Measurements from ENCODE around the gene PAN3.
A peak's percentile ranks its signal among the peaks of the same experiment; 100 is the strongest.

PAN3 gene

GRCh38 chr13:28342251-28342650, 203.9 kb downstream of the PAN3 start:
- H3K36me3 ChIP-seq (ENCODE audit: control insufficient read depth in 2 of 2, insufficient read depth in 1 of 2, low read length in 2 of 2), result no peaks in the 10 kb centered on the region
- no peaks in the 10 kb centered on the region for H3K9me3 ChIP-seq (ENCODE audit: control insufficient read depth, insufficient read depth, low read depth, low read length)
- H3K4me1 ChIP-seq (ENCODE audit: control insufficient read depth, insufficient read depth, low read length), result peaks cover 7% of the 10 kb centered on the region
- POLR2A ChIA-PET, result no interaction called here
- no peak overlapping the region for H3K4me3 ChIP-seq (ENCODE audit: low read depth, low read length)
- CTCF ChIA-PET, result interaction anchor here (0.6 kb wide), 1 partner anchor 10 kb away, joined by 3 read pairs; no protein-coding TSS in a partner anchor
- H3K27ac ChIP-seq (ENCODE audit: extremely low read depth, low read depth, low read length), result no peak overlapping the region
- TF ChIP-seq ZNF184 (tag by site-specific recombination; IDR thresholded peaks at IDR 0.05), result no peak
- TF ChIP-seq ZNF624 (tag by site-specific recombination; IDR thresholded peaks at IDR 0.05), result no peak
- no peak for TF ChIP-seq ZNF518A (tag by site-specific recombination; conservative IDR thresholded peaks at IDR 0.05; ENCODE audit: low read depth)
- TF ChIP-seq ZNF510 (tag by site-specific recombination; IDR thresholded peaks at IDR 0.05; ENCODE audit: insufficient replicate concordance), result no peak
- TF ChIP-seq ZSCAN18 (tag by site-specific recombination; IDR thresholded peaks at IDR 0.05), result no peak
- no peak for TF ChIP-seq ZBTB21 (tag by site-specific recombination; IDR thresholded peaks at IDR 0.05)
- TF ChIP-seq ZNF837 (tag by site-specific recombination; IDR thresholded peaks at IDR 0.05), result no peak
- no peak for TF ChIP-seq ZNF48 (tag by site-specific recombination; IDR thresholded peaks at IDR 0.05)
- TF ChIP-seq HOXD13 (CRISPR knock-in tag; IDR thresholded peaks at IDR 0.05; ENCODE audit: borderline replicate concordance), result no peak
- no peak for TF ChIP-seq ZNF404 (tag by site-specific recombination; IDR thresholded peaks at IDR 0.05)

- CTCF ChIA-PET, result no interaction called here
- no peaks in the 10 kb centered on the region for H3K9me3 ChIP-seq (ENCODE audit: control insufficient read depth, insufficient read depth, low read depth, low read length)
Observed at GRCh38 chr13:28344163-28344562, 205.8 kb downstream of the PAN3 start.

More at GRCh38 chr13:28344163-28344562, 205.8 kb downstream of the PAN3 start:
- Histone ChIP-seq H3K4me3 (ENCODE audit: low read depth, low read length) (no peak overlapping the region), H3K36me3 (ENCODE audit: control insufficient read depth in 2 of 2, insufficient read depth in 1 of 2, low read length in 2 of 2) (no peaks in the 10 kb centered on the region), H3K27ac (ENCODE audit: extremely low read depth, low read depth, low read length) (no peak overlapping the region), H3K4me1 (ENCODE audit: control insufficient read depth, insufficient read depth, low read length) (no peaks in the 10 kb centered on the region)
- TF ChIP-seq ZFHX2 (tag by site-specific recombination; conservative IDR thresholded peaks at IDR 0.05) (peak; percentile 58), ZNF473 (tag by site-specific recombination; IDR thresholded peaks at IDR 0.05) (no peak), ZNF416 (tag by site-specific recombination; IDR thresholded peaks at IDR 0.05) (no peak), ZNF175 (tag by site-specific recombination; IDR thresholded peaks at IDR 0.05) (no peak), KLF8 (tag by site-specific recombination; IDR thresholded peaks at IDR 0.05) (no peak), ZNF133 (tag by site-specific recombination; IDR thresholded peaks at IDR 0.05) (no peak), ZNF398 (tag by site-specific recombination; IDR thresholded peaks at IDR 0.05) (no peak), SALL2 (tag by site-specific recombination; IDR thresholded peaks at IDR 0.05; ENCODE audit: borderline replicate concordance) (no peak), ZNF501 (tag by site-specific recombination; IDR thresholded peaks at IDR 0.05) (no peak), EGR2 (tag by site-specific recombination; IDR thresholded peaks at IDR 0.05; ENCODE audit: low read depth) (peak; percentile 79), ZSCAN4 (tag by site-specific recombination; IDR thresholded peaks at IDR 0.05) (no peak), SCRT1 (tag by site-specific recombination; IDR thresholded peaks at IDR 0.05; ENCODE audit: borderline replicate concordance) (no peak), ZBTB7A (tag by site-specific recombination; IDR thresholded peaks at IDR 0.05; ENCODE audit: low read depth) (no peak)
- POLR2A ChIA-PET, result no interaction called here

Measured in HEK293 (cell line).